ENCODE measurements around the gene TXNL4B. TPM values are rescaled to one million over a fixed set of nuclear protein-coding genes. Genes with fewer than 3 reads are reported as not detected.

The TXNL4B gene
- total RNA-seq, 4 donors from 2014 or later, result 4.6 to 7.5 (median 6.4) TPM

DNA sequence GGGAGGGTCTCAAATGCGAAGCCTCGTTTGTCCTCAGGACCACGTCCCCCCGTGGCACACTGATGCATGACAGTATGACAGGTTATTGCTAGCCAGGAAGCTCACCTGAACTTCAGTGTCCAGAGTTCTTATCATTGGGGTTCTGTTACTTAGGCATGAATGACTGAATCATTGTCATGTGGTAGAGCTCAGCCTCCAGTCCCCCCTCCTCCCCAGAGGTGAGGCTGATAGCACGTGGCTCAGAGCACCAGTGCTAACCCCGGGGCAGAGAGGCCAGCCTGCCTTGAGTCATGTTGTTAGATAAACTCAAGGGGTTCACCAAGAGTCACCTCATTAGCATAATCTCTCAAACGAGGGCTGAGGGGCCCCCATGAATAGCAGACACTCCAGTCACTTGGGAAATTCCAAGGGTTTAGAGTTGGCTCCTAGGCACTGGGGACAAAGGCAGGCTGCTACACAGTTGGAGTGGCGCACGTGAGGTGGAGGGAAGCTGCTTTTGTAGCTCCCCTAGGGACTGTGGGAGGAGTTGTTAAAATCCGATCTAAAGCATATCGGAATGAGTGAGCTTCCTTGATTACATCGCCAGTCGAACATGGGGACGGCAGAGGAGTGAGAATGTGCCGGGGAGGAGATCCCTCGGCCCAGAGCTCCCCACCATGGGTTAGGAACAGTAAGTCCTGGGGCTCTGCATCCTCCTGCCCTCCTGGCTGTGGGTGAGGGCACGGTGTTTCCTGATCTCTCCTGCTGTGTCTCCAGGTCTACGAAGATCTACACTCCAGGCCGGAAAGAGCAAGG is 18.4 kb upstream of the TXNL4B start:
- intact Hi-C loops (cut with DNase I), result no loop called here
- Histone ChIP-seq H3K9me3 (no peaks in the 10 kb centered on the region), H3K4me3 (no peak overlapping the region), H3K4me1 (no peaks in the 10 kb centered on the region), H3K36me3 (peaks cover 62 to 71% (median 67%) of the 10 kb centered on the region in 4 donors), H3K27me3 (no peaks in the 10 kb centered on the region), H3K27ac (replicated peaks in 1 of 4) (no peak overlapping the region)
- TF ChIP-seq EP300 (IDR thresholded peaks at IDR 0.05), result no peak
- no peak for TF ChIP-seq POLR2AphosphoS5 (IDR thresholded peaks at IDR 0.05)
- TF ChIP-seq, protein P1, sequence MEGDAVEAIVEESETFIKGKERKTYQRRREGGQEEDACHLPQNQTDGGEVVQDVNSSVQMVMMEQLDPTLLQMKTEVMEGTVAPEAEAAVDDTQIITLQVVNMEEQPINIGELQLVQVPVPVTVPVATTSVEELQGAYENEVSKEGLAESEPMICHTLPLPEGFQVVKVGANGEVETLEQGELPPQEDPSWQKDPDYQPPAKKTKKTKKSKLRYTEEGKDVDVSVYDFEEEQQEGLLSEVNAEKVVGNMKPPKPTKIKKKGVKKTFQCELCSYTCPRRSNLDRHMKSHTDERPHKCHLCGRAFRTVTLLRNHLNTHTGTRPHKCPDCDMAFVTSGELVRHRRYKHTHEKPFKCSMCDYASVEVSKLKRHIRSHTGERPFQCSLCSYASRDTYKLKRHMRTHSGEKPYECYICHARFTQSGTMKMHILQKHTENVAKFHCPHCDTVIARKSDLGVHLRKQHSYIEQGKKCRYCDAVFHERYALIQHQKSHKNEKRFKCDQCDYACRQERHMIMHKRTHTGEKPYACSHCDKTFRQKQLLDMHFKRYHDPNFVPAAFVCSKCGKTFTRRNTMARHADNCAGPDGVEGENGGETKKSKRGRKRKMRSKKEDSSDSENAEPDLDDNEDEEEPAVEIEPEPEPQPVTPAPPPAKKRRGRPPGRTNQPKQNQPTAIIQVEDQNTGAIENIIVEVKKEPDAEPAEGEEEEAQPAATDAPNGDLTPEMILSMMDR (IDR thresholded peaks at IDR 0.05), result no peak
- TF ChIP-seq POLR2A (IDR thresholded peaks at IDR 0.05; ENCODE audit: low read depth), result no peak
- 86% methylated on average over 16 of the region's 19 CpGs for WGBS
- DNase-seq (ENCODE audit: extremely low spot score), result no peak

- no peak for DNase-seq (ENCODE audit: extremely low spot score)
- TF ChIP-seq POLR2AphosphoS5 (IDR thresholded peaks at IDR 0.05), result no peak
- TF ChIP-seq, protein P1 (IDR thresholded peaks at IDR 0.05), result no peak
- TF ChIP-seq POLR2A (IDR thresholded peaks at IDR 0.05; ENCODE audit: low read depth), result no peak
- no peak overlapping the region for H3K4me3 ChIP-seq
- intact Hi-C loops (cut with DNase I), result no loop called here
- peaks cover 71 to 80% (median 76%) of the 10 kb centered on the region in 4 donors for H3K36me3 ChIP-seq
- H3K4me1 ChIP-seq, result no peaks in the 10 kb centered on the region
- 91% methylated on average over 17 of the region's 23 CpGs for WGBS
- no peak overlapping the region for H3K27ac ChIP-seq (replicated peaks in 1 of 4)
- no peaks in the 10 kb centered on the region for H3K9me3 ChIP-seq
- H3K27me3 ChIP-seq, result no peaks in the 10 kb centered on the region
Measured at GRCh38 chr16:72110662-72111615, 17.5 kb upstream of the TXNL4B start.

GRCh38 chr16:72109966-72110530 is 16.6 kb upstream of the TXNL4B start:
- Histone ChIP-seq H3K9me3 (no peaks in the 10 kb centered on the region), H3K36me3 (peaks cover 80 to 89% (median 85%) of the 10 kb centered on the region in 4 donors), H3K4me3 (no peak overlapping the region), H3K27ac (replicated peaks in 1 of 4) (no peak overlapping the region), H3K4me1 (no peaks in the 10 kb centered on the region), H3K27me3 (no peaks in the 10 kb centered on the region)
- intact Hi-C loops (cut with DNase I), result no loop called here
- DNase-seq (ENCODE audit: extremely low spot score), result no peak
- 92% methylated on average over 12 of the region's 12 CpGs for WGBS
- no peak for TF ChIP-seq POLR2AphosphoS5 (IDR thresholded peaks at IDR 0.05)
- TF ChIP-seq EP300 (IDR thresholded peaks at IDR 0.05), result no peak

- Histone ChIP-seq H3K36me3 (peaks cover 87 to 96% (median 92%) of the 10 kb centered on the region in 4 donors), H3K4me1 (no peaks in the 10 kb centered on the region), H3K4me3 (no peak overlapping the region), H3K27ac (replicated peaks in 1 of 4) (no peak overlapping the region), H3K27me3 (no peaks in the 10 kb centered on the region), H3K9me3 (no peaks in the 10 kb centered on the region)
- intact Hi-C loops (cut with DNase I), result no loop called here
- DNase-seq (ENCODE audit: extremely low spot score), result no peak
- no peak for TF ChIP-seq EP300 (IDR thresholded peaks at IDR 0.05)
- TF ChIP-seq, protein P1 (IDR thresholded peaks at IDR 0.05), result no peak
- no peak for TF ChIP-seq POLR2AphosphoS5 (IDR thresholded peaks at IDR 0.05)
- TF ChIP-seq POLR2A (IDR thresholded peaks at IDR 0.05; ENCODE audit: low read depth), result no peak
- 93% methylated on average over 12 of the region's 12 CpGs for WGBS
Measured at GRCh38 chr16:72109300-72109699, 15.9 kb upstream of the TXNL4B start.
